Fibroblast of gingiva (primary cell): ENCODE results near the gene CPNE7.
"Not testable (repeated sequence)": the region's sequence is repeated elsewhere in the genome, so short reads cannot be mapped to it uniquely, and the experiment has no call there.

Source experiments
- DNase-seq: peaks from one replicate; pipeline ENCODE4 v3.0.0-alpha.2; 2011; ENCODE audit warnings: low read depth

Gene CPNE7

GRCh38 chr16:89624777-89625761 is 49.5 kb downstream of the CPNE7 start:
- no peak for DNase-seq

GRCh38 chr16:89629827-89630610 is 54.5 kb downstream of the CPNE7 start:
- no peak for DNase-seq

- peak; percentile 89 for DNase-seq
Measured at GRCh38 chr16:89633064-89633631, 57.6 kb downstream of the CPNE7 start.

- not testable (repeated sequence) for DNase-seq
Measured at GRCh38 chr16:89634463-89635385, 59.2 kb downstream of the CPNE7 start.

GRCh38 chr16:89636663-89637062 is 61.1 kb downstream of the CPNE7 start:
- DNase-seq = no peak

GRCh38 chr16:89637379-89637778 is 61.8 kb downstream of the CPNE7 start:
- no peak for DNase-seq

GRCh38 chr16:89638455-89638854 is 62.9 kb downstream of the CPNE7 start:
- DNase-seq = no peak

GRCh38 chr16:89639385-89639784 is 63.8 kb downstream of the CPNE7 start:
- DNase-seq = no peak

- no peak for DNase-seq
Measured at GRCh38 chr16:89641458-89642119, 66.0 kb downstream of the CPNE7 start.

GRCh38 chr16:89642574-89642973 is 67.0 kb downstream of the CPNE7 start:
- DNase-seq = no peak

GRCh38 chr16:89643769-89644300 is 68.3 kb downstream of the CPNE7 start:
- no peak for DNase-seq

- DNase-seq = no peak
Measured at GRCh38 chr16:89645122-89645521, 69.6 kb downstream of the CPNE7 start.

- no peak for DNase-seq
Measured at GRCh38 chr16:89646270-89646669, 70.7 kb downstream of the CPNE7 start.
